A204.1 (cell line): ENCODE results near the gene NUP43.
"Not testable (repeated sequence)": the region's sequence is repeated elsewhere in the genome, so short reads cannot be mapped to it uniquely, and the experiment has no call there.

Source experiments
- FAIRE-seq: peaks from 2 replicates; lab custom pipeline; 2012; peaks lifted over from hg19 to GRCh38; lab: Jason Lieb, UNC

The NUP43 gene

DNA sequence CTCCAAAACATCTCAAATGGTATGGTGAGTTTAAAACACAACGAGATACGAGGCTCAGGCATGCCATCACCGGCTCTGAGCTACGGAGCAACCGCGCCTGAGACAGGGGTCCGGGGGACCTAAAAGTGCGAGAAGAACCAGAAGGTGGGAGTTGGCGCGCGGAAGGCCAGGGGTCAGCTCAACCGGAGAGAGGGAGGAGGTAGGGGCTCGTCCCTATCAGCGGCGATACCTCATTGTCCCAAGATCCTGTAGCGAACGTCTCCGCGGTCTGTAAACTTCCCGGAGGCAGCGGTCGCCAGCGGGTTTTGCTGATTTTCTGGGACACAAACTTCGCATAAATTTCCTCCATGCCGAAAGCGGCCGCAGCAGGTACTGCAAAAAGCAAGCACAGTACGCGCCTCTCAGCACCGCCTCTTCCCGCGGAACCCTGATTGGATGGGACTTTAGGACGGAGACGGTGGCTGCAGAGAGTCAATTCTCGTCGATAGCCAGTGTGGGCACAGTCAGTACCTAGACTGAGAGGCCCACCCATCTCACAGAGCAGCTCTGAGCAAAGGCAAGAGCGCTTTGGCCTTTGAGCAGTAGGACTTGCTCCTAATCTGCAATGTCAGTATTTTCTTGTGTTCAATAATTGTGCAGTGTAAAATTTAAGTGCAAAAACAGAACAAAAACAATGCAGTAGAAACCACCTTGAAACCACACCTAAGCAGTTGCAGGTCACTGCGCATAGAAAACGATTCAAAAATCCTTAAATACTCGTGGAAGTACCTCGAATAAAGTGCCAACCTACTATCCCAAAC is at the start of gene NUP43:
Gene NUP43 (minus strand): TSS at position 383 of the 800 bp plus-strand sequence. CDS start 34 bp downstream, at position 349.
- no peak for FAIRE-seq

DNA sequence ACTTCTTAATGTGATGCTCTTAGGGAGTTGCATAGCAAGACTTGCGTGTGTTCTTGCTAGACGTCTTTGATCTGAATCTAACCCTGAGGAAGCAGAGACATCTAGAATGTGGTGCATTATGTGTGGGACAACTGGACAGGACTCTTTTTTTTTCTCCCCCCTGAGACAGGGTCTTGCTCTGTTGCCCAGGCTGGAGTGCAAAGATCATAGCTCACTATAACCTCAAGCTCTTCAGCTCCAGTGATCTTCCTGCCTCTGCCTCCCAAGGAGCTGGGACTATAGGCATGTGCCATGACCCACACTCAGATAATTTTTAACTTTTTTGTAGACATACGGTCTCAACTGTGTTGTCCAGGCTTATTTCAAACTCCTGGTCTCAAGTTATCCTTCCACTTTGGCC is 37.2 kb upstream of the NUP43 start:
- FAIRE-seq: no peak

- no peak for FAIRE-seq
These were observed 36.0 kb upstream of the NUP43 start for GRCh38 chr6:149782337-149782736.

DNA sequence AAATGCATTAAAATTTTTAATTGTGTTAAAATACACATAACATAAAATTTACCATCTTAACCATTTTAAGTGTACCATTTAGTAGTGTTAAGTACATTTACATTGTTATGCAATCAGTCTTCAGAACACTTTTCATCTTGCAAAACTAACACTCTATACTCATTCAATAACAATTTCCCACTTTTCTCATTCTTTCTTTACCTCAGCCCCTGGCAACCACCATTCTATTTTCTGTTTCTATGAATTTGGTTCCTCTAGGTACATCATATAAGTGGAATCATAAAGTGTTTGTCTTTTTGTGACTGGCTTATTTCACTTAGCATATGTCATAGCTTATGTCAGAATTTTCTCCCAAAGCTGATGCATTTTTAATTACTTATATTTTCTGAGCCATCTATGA is 35.4 kb upstream of the NUP43 start:
- FAIRE-seq: no peak

DNA sequence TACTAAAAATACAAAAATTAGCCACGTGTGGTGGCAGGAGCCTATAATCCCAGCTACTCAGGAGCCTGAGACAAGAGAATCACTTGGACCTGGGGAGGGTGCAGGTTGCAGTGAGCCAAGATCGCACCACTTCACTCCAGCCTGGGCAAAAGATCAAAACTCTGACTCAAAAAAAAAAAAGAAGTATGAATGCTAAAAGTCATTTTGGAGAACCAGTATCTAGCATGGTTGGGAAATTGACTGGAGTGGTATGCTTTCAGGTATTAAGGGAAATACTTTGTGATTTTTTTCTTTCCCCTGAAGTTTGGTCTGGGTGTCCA is 33.3 kb upstream of the NUP43 start:
- no peak for FAIRE-seq

GRCh38 chr6:149777624-149778023 is 31.3 kb upstream of the NUP43 start:
- no peak for FAIRE-seq

DNA sequence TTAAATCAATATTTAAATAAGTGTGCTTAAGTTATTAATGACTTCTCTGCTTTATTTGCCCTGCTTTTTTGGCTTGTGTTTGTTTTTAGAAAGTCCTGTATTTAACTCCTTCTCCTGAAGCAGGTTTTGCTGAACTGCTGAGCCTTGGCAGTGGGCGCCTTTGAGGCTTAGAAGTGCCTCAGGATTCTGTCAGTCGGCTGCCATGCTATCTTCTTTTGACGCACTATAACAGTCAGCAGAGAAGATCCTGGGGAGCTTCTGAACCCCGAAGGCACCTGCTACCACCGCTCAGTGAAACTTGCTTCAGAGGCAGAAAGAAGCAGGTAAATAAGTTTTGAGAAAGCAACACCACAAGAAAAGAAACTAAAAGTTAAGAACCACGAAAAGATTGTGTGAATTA is 25.6 kb upstream of the NUP43 start:
- FAIRE-seq: no peak

DNA sequence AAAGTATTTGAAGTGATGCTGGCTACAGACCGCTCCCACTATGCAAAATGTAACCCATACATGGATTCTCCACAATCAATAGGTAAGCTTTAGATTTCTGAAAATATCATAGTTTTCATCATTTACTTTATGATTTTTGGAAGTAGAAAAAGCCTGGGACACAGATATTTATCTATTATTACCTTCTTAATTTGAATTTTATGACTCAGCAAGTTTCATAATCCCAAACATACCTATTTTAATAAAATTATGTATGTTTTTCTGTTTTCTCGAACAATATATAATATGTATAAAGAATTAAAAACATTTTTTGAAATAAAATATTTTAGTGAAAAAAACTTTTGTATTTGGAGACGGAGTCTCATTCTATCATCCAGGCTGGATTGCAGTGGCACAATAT is 24.9 kb upstream of the NUP43 start:
- no peak for FAIRE-seq

GRCh38 chr6:149769676-149770075 is 23.3 kb upstream of the NUP43 start:
- no peak for FAIRE-seq

GRCh38 chr6:149766156-149766769 is 19.9 kb upstream of the NUP43 start:
- no peak for FAIRE-seq

GRCh38 chr6:149763866-149764265 is 17.5 kb upstream of the NUP43 start:
- FAIRE-seq: no peak

- no peak for FAIRE-seq
These were observed 15.1 kb upstream of the NUP43 start for GRCh38 chr6:149761438-149761837.

DNA sequence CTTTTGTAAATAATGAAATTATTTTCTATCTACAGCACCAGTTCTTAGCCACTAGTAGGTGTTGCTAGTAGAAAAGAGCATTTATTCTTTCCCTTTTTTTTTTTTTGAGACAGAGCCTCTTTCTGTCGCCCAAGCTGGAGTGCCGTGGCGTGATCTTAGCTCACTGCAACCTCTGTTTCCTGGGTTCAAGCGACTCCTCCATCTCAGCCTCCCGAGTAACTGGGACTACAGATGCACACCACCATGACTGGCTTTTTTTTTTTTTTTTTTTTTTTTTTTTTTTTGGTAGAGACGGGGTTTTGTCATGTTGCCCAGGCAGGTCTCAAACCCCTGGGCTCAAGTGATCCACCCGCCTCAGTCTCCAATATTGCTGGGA is 9.9 kb upstream of the NUP43 start:
- FAIRE-seq: no peak

DNA sequence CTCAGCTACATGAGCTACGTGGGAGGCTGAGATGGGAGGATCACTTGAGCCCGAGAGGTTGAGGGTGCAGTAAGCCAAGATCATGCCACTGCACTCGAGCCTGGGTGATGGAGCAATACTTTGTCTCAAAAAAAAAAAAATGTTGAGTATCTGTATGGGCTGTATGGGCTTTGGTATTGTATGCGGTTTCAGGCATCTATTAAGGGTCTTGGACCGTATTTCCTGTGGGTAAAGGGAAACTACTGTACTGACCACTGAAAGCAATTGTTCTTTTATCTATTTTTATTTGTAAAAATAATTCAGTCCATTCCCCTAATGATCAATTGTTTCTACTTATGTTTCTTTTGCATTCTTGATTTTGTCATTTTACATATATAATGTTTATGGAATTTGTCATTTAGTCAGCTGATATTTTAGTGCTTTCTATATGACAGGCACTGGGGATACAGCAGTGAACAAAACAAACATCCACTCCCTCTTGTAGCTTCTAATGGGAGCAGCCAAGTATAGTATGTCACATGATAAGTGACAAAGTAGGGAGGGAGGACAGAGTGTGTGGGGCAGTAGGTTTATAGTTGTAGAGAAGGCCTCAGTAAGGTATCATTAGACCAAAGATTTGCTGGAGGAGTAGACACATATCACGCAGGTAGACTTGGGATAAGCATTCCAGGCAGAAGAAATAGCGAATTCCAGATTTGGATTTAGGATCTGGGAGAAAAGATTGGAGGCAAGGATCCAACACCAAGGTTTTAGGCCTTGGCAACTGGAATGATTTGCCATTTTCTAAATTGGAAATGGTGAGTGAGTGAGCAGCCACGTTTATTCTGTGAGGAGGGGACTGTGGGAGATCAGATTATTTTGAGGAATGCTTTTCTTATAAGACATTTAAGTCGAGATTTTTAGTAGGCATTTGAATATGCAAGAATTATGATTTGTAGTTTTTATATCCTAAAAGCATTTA is 9.3 kb upstream of the NUP43 start:
- no peak for FAIRE-seq

DNA sequence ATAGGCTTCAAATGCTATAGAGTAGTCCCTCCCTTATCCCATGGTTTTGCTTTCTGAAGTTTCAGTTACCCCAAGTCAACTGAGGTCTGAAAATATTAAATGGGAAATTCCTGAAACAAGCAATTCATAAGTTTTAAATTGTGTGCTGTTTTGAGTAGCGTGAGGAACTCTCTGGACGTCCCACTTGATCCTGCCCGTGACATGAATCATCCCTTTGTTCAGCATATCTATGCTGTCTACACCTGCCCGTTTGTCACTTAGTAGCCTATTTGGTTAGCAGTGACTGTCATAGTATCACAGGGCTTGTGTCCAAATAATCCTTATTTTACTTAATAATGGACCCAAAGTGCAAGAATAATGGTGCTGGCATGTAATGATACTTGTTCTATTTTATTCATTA is 8.2 kb upstream of the NUP43 start:
- FAIRE-seq: no peak

GRCh38 chr6:149753374-149753637 is 7.0 kb upstream of the NUP43 start:
- not testable (repeated sequence) for FAIRE-seq

DNA sequence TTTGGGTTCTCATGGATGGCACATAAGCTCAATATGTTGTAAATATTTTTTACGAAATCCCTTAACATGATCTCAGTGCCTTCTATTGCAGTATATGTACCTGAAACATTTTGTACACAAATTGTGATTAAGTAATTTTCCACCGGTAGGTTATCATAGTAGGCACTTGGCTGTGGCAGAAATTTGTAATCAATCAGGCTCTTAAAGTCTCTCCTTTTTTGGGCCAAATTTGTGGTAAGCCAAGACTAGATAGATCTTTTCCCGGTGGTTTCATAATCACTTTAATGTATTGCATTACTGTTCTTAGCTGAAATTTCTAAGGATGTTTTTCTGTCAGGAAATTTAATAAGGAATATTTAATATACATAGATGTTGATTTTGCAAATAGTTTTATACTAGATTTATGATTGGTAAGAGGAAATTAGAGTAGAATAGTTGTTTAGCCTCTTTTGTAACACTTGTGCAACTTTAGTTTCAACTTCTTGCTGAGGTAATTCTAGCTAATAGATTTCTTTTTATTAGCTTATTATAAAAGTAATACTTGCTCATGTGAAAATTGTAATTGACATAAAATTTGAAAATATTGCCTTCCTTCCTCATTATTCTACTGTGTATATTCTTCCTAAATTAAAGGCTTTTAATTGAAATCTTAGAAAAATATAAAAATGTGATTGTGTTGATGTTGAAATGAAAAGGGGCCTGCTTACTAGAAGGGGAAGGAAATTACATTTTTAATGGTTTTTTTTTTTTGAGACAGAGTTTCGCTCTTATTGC is 6.5 kb upstream of the NUP43 start:
- FAIRE-seq: no peak

- not testable (repeated sequence) for FAIRE-seq
These were observed 5.6 kb upstream of the NUP43 start for GRCh38 chr6:149751920-149752319.

- FAIRE-seq: no peak
These were observed 4.9 kb upstream of the NUP43 start for GRCh38 chr6:149751239-149751638.

- FAIRE-seq: no peak
These were observed 3.8 kb upstream of the NUP43 start for GRCh38 chr6:149750136-149750609.

- FAIRE-seq: no peak
These were observed 3.3 kb upstream of the NUP43 start, which contains the start of gene PCMT1 for GRCh38 chr6:149749594-149750135. Gene PCMT1 (plus strand): TSS chr6:149749741. CDS start chr6:149749902, 161 bp downstream.

GRCh38 chr6:149749082-149749593 is 2.8 kb upstream of the NUP43 start:
- not testable (repeated sequence) for FAIRE-seq
